ENCODE measurements around the gene KCNJ14.

KCNJ14 gene

DNA sequence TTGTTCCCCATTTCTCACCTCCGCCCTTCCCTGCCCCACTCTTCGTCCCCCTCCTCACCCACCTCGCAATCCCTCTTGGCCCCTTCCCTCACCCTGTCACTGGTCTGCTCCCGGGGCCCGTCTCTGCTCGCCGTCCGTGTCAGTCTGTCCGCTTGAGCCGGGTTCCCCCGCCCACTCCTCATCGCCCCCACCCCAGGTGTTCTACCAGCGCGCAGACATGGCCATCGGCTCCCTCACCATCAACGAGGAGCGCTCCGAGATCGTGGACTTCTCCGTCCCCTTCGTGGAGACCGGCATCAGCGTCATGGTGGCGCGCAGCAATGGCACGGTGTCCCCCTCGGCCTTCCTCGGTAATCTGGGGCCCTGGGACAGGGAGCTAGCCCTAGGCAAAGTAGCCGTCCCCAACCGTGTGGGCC, 39.6 kb upstream of the KCNJ14 start:
- no peak overlapping the region for H2BK12ac ChIP-seq (ENCODE audit: low read length)
- H2AFZ ChIP-seq (ENCODE audit: low read length), result no peak overlapping the region
- no peak overlapping the region for H3K27ac ChIP-seq (replicated peaks; ENCODE audit: low read length)
- H3K18ac ChIP-seq (ENCODE audit: low read length), result peak overlapping the region; percentile 27
- no peak overlapping the region for H4K8ac ChIP-seq (ENCODE audit: low read depth, low read length)
- no peak overlapping the region for H3K9ac ChIP-seq (ENCODE audit: low read depth, low read length, poor library complexity)
- no peak overlapping the region for H3K4me2 ChIP-seq (ENCODE audit: insufficient read depth, low read length, poor library complexity, severe bottlenecking)
- no peaks in the 10 kb centered on the region for H3K36me3 ChIP-seq (replicated peaks in 1 of 2; ENCODE audit: control insufficient read depth in 2 of 2, insufficient read depth in 2 of 2, low read length in 2 of 2)
- DNase-seq (ENCODE audit: low spot score), result no peak
- peak overlapping the region; percentile 49 for H2BK15ac ChIP-seq (ENCODE audit: low read length)
- no peaks in the 10 kb centered on the region for H3K9me3 ChIP-seq (replicated peaks in 1 of 2; ENCODE audit: control insufficient read depth in 2 of 2, insufficient read depth in 1 of 2, low read depth in 1 of 2, low read length in 2 of 2)
- peak overlapping the region; percentile 89 for H3K23ac ChIP-seq (ENCODE audit: low read depth, low read length, poor library complexity)
- no CpG with 5 or more reads among the region's 30 CpGs for WGBS, 2 donors (ENCODE audit: extremely low coverage in 2 of 2, insufficient read length in 2 of 2, insufficient replicate concordance in 1 of 2)
- H3K79me1 ChIP-seq (ENCODE audit: low read depth, low read length), result no peaks in the 10 kb centered on the region
- no peak overlapping the region for H4K91ac ChIP-seq (ENCODE audit: low read depth, low read length, poor library complexity)
- peak overlapping the region; percentile 56 for H3K14ac ChIP-seq (ENCODE audit: low read length)
- H2AK5ac ChIP-seq (ENCODE audit: low read depth, low read length), result peak overlapping the region; percentile 92
- peaks cover 0 to 15% (median 4%) of the 10 kb centered on the region in 3 experiments for H3K27me3 ChIP-seq (ENCODE audit: control insufficient read depth in 3 of 3, insufficient read depth in 3 of 3, low read depth in 1 of 3, low read length in 3 of 3)
- H3K4me3 ChIP-seq (ENCODE audit: low read length in 2 of 2), result no peak overlapping the region
- H2BK5ac ChIP-seq (ENCODE audit: low read length), result peak overlapping the region; percentile 87
- H3K4ac ChIP-seq (ENCODE audit: low read length), result no peak overlapping the region
- no peak overlapping the region for H2BK120ac ChIP-seq (ENCODE audit: low read depth, low read length)
- H3K4me1 ChIP-seq (ENCODE audit: control insufficient read depth in 2 of 2, insufficient read depth in 1 of 2, low read depth in 1 of 2, low read length in 2 of 2), result peaks cover 11 to 13% of the 10 kb centered on the region in 2 donors

DNA sequence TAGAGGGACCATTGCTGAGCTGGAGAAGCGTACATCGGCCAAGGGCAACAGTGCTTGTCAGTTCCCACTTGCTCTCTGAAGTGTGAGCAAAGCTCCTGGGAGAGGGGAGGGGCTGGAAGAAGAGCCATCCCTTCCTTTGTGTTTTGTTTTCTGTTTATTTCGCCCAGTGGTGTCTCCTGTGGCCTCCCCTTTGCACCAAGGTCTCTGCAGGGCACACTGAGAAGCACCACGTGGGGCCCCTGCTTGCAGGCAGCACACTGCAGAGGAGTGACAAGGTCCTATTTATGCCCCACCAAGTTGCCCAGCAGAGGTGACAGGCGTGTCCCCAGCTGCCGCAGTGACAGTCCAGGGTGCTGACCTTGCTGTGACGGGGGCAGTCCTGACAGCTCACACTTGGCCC, 38.0 kb upstream of the KCNJ14 start:
- no peak overlapping the region for H3K14ac ChIP-seq (ENCODE audit: low read length)
- H3K23ac ChIP-seq (ENCODE audit: low read depth, low read length, poor library complexity), result no peak overlapping the region
- H3K9me3 ChIP-seq (replicated peaks in 1 of 2; ENCODE audit: control insufficient read depth in 2 of 2, insufficient read depth in 1 of 2, low read depth in 1 of 2, low read length in 2 of 2), result no peaks in the 10 kb centered on the region
- peaks cover 0 to 15% (median 4%) of the 10 kb centered on the region in 3 experiments for H3K27me3 ChIP-seq (ENCODE audit: control insufficient read depth in 3 of 3, insufficient read depth in 3 of 3, low read depth in 1 of 3, low read length in 3 of 3)
- no peaks in the 10 kb centered on the region for H3K79me1 ChIP-seq (ENCODE audit: low read depth, low read length)
- H2BK12ac ChIP-seq (ENCODE audit: low read length), result no peak overlapping the region
- peaks cover 11 to 13% of the 10 kb centered on the region in 2 donors for H3K4me1 ChIP-seq (ENCODE audit: control insufficient read depth in 2 of 2, insufficient read depth in 1 of 2, low read depth in 1 of 2, low read length in 2 of 2)
- no peak overlapping the region for H4K91ac ChIP-seq (ENCODE audit: low read depth, low read length, poor library complexity)
- H3K4me2 ChIP-seq (ENCODE audit: insufficient read depth, low read length, poor library complexity, severe bottlenecking), result no peak overlapping the region
- no CpG with 5 or more reads among the region's 7 CpGs for WGBS, 2 donors (ENCODE audit: extremely low coverage in 2 of 2, insufficient read length in 2 of 2, insufficient replicate concordance in 1 of 2)
- H3K9ac ChIP-seq (ENCODE audit: low read depth, low read length, poor library complexity), result no peak overlapping the region
- no peak overlapping the region for H2BK15ac ChIP-seq (ENCODE audit: low read length)
- H2BK120ac ChIP-seq (ENCODE audit: low read depth, low read length), result no peak overlapping the region
- no peak overlapping the region for H3K27ac ChIP-seq (replicated peaks; ENCODE audit: low read length)
- H3K4me3 ChIP-seq (ENCODE audit: low read length in 2 of 2), result peak overlapping the region in 1 of 2 donors; percentile 63
- no peak overlapping the region for H3K4ac ChIP-seq (ENCODE audit: low read length)
- H2AK5ac ChIP-seq (ENCODE audit: low read depth, low read length), result no peak overlapping the region
- peak overlapping the region; percentile 28 for H3K18ac ChIP-seq (ENCODE audit: low read length)
- H3K36me3 ChIP-seq (replicated peaks in 1 of 2; ENCODE audit: control insufficient read depth in 2 of 2, insufficient read depth in 2 of 2, low read length in 2 of 2), result no peaks in the 10 kb centered on the region
- peak overlapping the region; percentile 4 for H2BK5ac ChIP-seq (ENCODE audit: low read length)
- peak overlapping the region; percentile 65 for H4K8ac ChIP-seq (ENCODE audit: low read depth, low read length)
- no peak for DNase-seq (ENCODE audit: low spot score)
- H2AFZ ChIP-seq (ENCODE audit: low read length), result peak overlapping the region; percentile 48

DNA sequence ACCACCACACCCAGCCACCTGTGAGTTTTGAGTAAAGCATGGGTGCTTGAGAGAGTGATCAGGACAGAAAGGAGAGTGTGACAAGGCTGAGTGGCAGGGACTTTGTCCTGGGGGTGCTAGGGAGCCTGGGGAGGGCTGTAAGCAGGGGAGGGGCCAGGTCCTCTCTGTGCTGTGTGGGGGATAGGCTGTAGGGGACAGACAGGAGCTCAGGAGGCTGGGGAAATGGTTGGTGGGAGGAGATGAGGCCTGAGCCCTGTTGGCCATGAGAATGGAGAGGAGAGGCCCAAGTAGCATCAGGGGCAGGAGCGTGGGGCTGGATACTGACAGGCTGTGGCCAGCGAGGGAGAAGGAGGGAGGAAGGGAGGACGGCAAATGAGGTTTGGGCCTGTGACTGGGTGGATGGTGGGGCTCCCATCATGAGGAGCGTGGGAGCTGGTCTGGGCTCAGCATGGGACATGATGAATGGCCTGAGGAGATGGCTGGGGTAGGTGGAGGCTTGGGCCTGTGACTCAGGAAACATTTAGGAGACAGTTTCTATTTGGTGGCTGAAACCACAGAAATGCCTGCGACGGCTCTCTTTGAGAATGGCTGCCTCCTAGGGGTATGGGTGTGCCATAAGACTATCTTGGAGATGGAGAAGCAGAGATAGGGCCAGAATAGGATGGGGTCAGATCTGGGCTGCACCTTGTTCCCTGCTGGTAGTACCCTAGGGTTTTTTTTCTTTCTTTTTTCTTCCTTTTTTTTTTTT, 36.9 kb upstream of the KCNJ14 start:
- H3K23ac ChIP-seq (ENCODE audit: low read depth, low read length, poor library complexity), result peak overlapping the region; percentile 91
- H3K27ac ChIP-seq (replicated peaks; ENCODE audit: low read length), result no peak overlapping the region
- H3K36me3 ChIP-seq (replicated peaks in 1 of 2; ENCODE audit: control insufficient read depth in 2 of 2, insufficient read depth in 2 of 2, low read length in 2 of 2), result no peaks in the 10 kb centered on the region
- peaks cover 11 to 13% of the 10 kb centered on the region in 2 donors for H3K4me1 ChIP-seq (ENCODE audit: control insufficient read depth in 2 of 2, insufficient read depth in 1 of 2, low read depth in 1 of 2, low read length in 2 of 2)
- peak overlapping the region; percentile 85 for H3K18ac ChIP-seq (ENCODE audit: low read length)
- peak overlapping the region; percentile 17 for H3K14ac ChIP-seq (ENCODE audit: low read length)
- peak overlapping the region; percentile 23 for H4K8ac ChIP-seq (ENCODE audit: low read depth, low read length)
- WGBS, 2 donors (ENCODE audit: extremely low coverage in 2 of 2, insufficient read length in 2 of 2, insufficient replicate concordance in 1 of 2), result no CpG with 5 or more reads among the region's 6 CpGs
- H2BK15ac ChIP-seq (ENCODE audit: low read length), result peak overlapping the region; percentile 89
- peaks cover 0 to 15% (median 4%) of the 10 kb centered on the region in 3 experiments for H3K27me3 ChIP-seq (ENCODE audit: control insufficient read depth in 3 of 3, insufficient read depth in 3 of 3, low read depth in 1 of 3, low read length in 3 of 3)
- H2AK5ac ChIP-seq (ENCODE audit: low read depth, low read length), result peak overlapping the region; percentile 88
- H3K79me1 ChIP-seq (ENCODE audit: low read depth, low read length), result no peaks in the 10 kb centered on the region
- no peak overlapping the region for H2BK120ac ChIP-seq (ENCODE audit: low read depth, low read length)
- peak overlapping the region; percentile 5 for H2BK5ac ChIP-seq (ENCODE audit: low read length)
- no peak overlapping the region for H3K4me3 ChIP-seq (ENCODE audit: low read length in 2 of 2)
- no peak overlapping the region for H3K4ac ChIP-seq (ENCODE audit: low read length)
- no peak for DNase-seq (ENCODE audit: low spot score)
- H3K9ac ChIP-seq (ENCODE audit: low read depth, low read length, poor library complexity), result peak overlapping the region; percentile 30
- H3K9me3 ChIP-seq (replicated peaks in 1 of 2; ENCODE audit: control insufficient read depth in 2 of 2, insufficient read depth in 1 of 2, low read depth in 1 of 2, low read length in 2 of 2), result no peaks in the 10 kb centered on the region
- H2AFZ ChIP-seq (ENCODE audit: low read length), result peak overlapping the region; percentile 45
- no peak overlapping the region for H3K4me2 ChIP-seq (ENCODE audit: insufficient read depth, low read length, poor library complexity, severe bottlenecking)
- H2BK12ac ChIP-seq (ENCODE audit: low read length), result peak overlapping the region; percentile 58
- H4K91ac ChIP-seq (ENCODE audit: low read depth, low read length, poor library complexity), result no peak overlapping the region

DNA sequence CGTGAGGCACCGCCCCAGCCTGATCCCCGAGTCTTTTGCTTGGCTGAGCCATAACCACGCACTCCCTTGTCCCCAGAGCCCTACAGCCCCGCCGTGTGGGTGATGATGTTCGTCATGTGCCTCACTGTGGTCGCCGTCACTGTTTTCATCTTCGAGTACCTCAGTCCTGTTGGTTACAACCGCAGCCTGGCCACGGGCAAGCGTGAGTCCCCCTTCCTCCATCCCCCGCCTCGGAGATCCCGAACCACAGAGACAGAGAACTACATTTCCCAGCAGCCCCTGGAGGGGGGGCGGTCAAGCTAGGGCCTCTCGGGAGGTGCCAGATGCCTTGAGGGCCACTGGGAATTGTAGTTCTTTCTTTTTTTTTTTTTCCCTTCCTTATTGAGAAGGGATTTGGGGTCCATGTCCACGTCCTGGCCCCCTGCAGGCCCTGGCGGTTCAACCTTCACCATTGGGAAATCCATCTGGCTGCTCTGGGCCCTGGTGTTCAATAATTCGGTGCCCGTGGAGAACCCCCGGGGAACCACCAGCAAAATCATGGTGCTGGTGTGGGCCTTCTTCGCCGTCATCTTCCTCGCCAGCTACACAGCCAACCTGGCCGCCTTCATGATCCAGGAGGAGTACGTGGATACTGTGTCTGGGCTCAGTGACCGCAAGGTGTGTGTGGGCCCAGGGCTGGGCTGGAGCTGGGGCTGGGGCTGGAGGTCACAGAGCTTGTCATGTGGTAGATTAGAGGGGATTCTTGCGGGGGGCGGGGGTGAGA, 36.0 kb upstream of the KCNJ14 start:
- peaks cover 0 to 7% (median 2%) of the 10 kb centered on the region in 3 experiments for H3K27me3 ChIP-seq (ENCODE audit: control insufficient read depth in 3 of 3, insufficient read depth in 3 of 3, low read depth in 1 of 3, low read length in 3 of 3)
- no peak overlapping the region for H4K8ac ChIP-seq (ENCODE audit: low read depth, low read length)
- H3K4me3 ChIP-seq (ENCODE audit: low read length in 2 of 2), result peak overlapping the region in 1 of 2 donors; percentile 64
- H3K18ac ChIP-seq (ENCODE audit: low read length), result peak overlapping the region; percentile 91
- H2BK12ac ChIP-seq (ENCODE audit: low read length), result peak overlapping the region; percentile 2
- no CpG with 5 or more reads among the region's 31 CpGs for WGBS, 2 donors (ENCODE audit: extremely low coverage in 2 of 2, insufficient read length in 2 of 2, insufficient replicate concordance in 1 of 2)
- no peak overlapping the region for H3K9ac ChIP-seq (ENCODE audit: low read depth, low read length, poor library complexity)
- H3K79me1 ChIP-seq (ENCODE audit: low read depth, low read length), result no peaks in the 10 kb centered on the region
- peak overlapping the region; percentile 56 for H3K14ac ChIP-seq (ENCODE audit: low read length)
- H2BK15ac ChIP-seq (ENCODE audit: low read length), result peak overlapping the region; percentile 49
- peak overlapping the region; percentile 45 for H2AFZ ChIP-seq (ENCODE audit: low read length)
- H3K9me3 ChIP-seq (replicated peaks in 1 of 2; ENCODE audit: control insufficient read depth in 2 of 2, insufficient read depth in 1 of 2, low read depth in 1 of 2, low read length in 2 of 2), result no peaks in the 10 kb centered on the region
- no peak overlapping the region for H3K23ac ChIP-seq (ENCODE audit: low read depth, low read length, poor library complexity)
- no peak overlapping the region for H2BK120ac ChIP-seq (ENCODE audit: low read depth, low read length)
- no peak overlapping the region for H3K4me2 ChIP-seq (ENCODE audit: insufficient read depth, low read length, poor library complexity, severe bottlenecking)
- DNase-seq (ENCODE audit: low spot score), result peak; percentile 64
- H3K4me1 ChIP-seq (ENCODE audit: control insufficient read depth in 2 of 2, insufficient read depth in 1 of 2, low read depth in 1 of 2, low read length in 2 of 2), result peaks cover 7 to 11% of the 10 kb centered on the region in 2 donors
- H2AK5ac ChIP-seq (ENCODE audit: low read depth, low read length), result peak overlapping the region; percentile 79
- H3K36me3 ChIP-seq (replicated peaks in 1 of 2; ENCODE audit: control insufficient read depth in 2 of 2, insufficient read depth in 2 of 2, low read length in 2 of 2), result no peaks in the 10 kb centered on the region
- H4K91ac ChIP-seq (ENCODE audit: low read depth, low read length, poor library complexity), result no peak overlapping the region
- H3K4ac ChIP-seq (ENCODE audit: low read length), result no peak overlapping the region
- no peak overlapping the region for H3K27ac ChIP-seq (replicated peaks; ENCODE audit: low read length)
- H2BK5ac ChIP-seq (ENCODE audit: low read length), result peak overlapping the region; percentile 5

Measured in neuronal stem cell (in vitro differentiated cells).